SK-N-SH (cell line): ENCODE measurements around the gene INTS11. TPM values are rescaled to one million over a fixed set of nuclear protein-coding genes. Genes with fewer than 3 reads are reported as not detected.

ENCODE experiments used
- CTCF ChIA-PET: fragments of 300-600, 350-600 bp; formaldehyde crosslinking; extraction: SDS; loops from one replicate; lab custom pipeline; 2021; lab: Yijun Ruan, JAX
- POLR2A ChIA-PET: fragments of 350-600 bp; sonication (Branson Sonifier 250); formaldehyde crosslinking; extraction: SDS; loops from one replicate; lab custom pipeline; 2020; ENCODE audit warnings: antibody characterized with exemption, inconsistent platforms; lab: Yijun Ruan, JAX
- DNase-seq: peaks from one replicate; pipeline ENCODE4 v3.0.0; 2012
- H2AFZ ChIP-seq: fragments of 200-600 bp; sonication (generic); 2 replicates; pipeline ENCODE4 v1.8.1; 2016; ENCODE audit warnings: antibody characterized with exemption, mild to moderate bottlenecking, low read depth
- H3F3A ChIP-seq: fragments of 200-600 bp; sonication (generic); replicated peaks from 2 replicates; pipeline ENCODE3; 2016; ENCODE audit warnings: antibody characterized with exemption, mild to moderate bottlenecking; ENCODE audit not compliant: insufficient read depth
- H3K27ac ChIP-seq, 2 experiments: fragments of 200-500 bp in 1 of 2; fragments of 200-600 bp in 1 of 2; sonication (Bioruptor generic) in 1 of 2; sonication (generic), shearing (Covaris generic) in 1 of 2; 2 replicates each; pipeline versions ENCODE4 v1.5.1 to v1.6.1; 2014 to 2016; ENCODE audit warnings: low read depth in 2 of 2, inconsistent platforms in 1 of 2, low read length in 1 of 2, mild to moderate bottlenecking in 1 of 2, mixed read lengths in 1 of 2
- H3K27me3 ChIP-seq: fragments of 200-600 bp; sonication (generic), shearing (Covaris generic); 2 replicates; pipeline ENCODE4 v1.6.1; 2016; ENCODE audit warnings: mixed run types; ENCODE audit not compliant: insufficient read depth
- H3K36me3 ChIP-seq, 2 experiments: fragments of 200-500 bp in 1 of 2; fragments of 200-600 bp in 1 of 2; sonication (Bioruptor generic) in 1 of 2; sonication (generic) in 1 of 2; replicated peaks in 1 of 2; 2 replicates each; pipeline versions ENCODE3 to v1.5.1; 2014 to 2016; ENCODE audit warnings: low read length in 1 of 2, mild to moderate bottlenecking in 1 of 2; ENCODE audit not compliant: insufficient read depth in 2 of 2, control insufficient read depth in 1 of 2
- H3K4me1 ChIP-seq, 2 experiments: fragments of 200-500 bp in 1 of 2; fragments of 200-600 bp in 1 of 2; sonication (Bioruptor generic) in 1 of 2; sonication (generic), shearing (Covaris generic) in 1 of 2; 2 replicates each; pipeline versions ENCODE4 v1.5.1 to v1.6.1; 2014 to 2016; ENCODE audit warnings: low read depth in 1 of 2, low read length in 1 of 2, mixed run types in 1 of 2; ENCODE audit not compliant: insufficient read depth in 2 of 2, control insufficient read depth in 1 of 2
- H3K4me2 ChIP-seq: fragments of 200-600 bp; sonication (generic), shearing (Covaris generic); 2 replicates; pipeline ENCODE4 v1.6.1; 2017; ENCODE audit warnings: mixed run types
- H3K4me3 ChIP-seq, 2 experiments: fragments of 200-500 bp in 1 of 2; fragments of 200-600 bp in 1 of 2; sonication (Bioruptor generic) in 1 of 2; sonication (generic), shearing (Covaris generic) in 1 of 2; 2 replicates each; pipeline versions ENCODE4 v1.5.1 to v1.8.1; 2014 to 2016; ENCODE audit warnings: low read depth in 2 of 2, inconsistent platforms in 1 of 2, low read length in 1 of 2, mild to moderate bottlenecking in 1 of 2, mixed read lengths in 1 of 2, moderate library complexity in 1 of 2
- H3K79me2 ChIP-seq: fragments of 200-600 bp; sonication (generic); 2 replicates; pipeline ENCODE4 v1.8.1; 2017; ENCODE audit warnings: mild to moderate bottlenecking; ENCODE audit not compliant: insufficient read depth
- H3K9ac ChIP-seq: fragments of 200-600 bp; sonication (generic); 2 replicates; pipeline ENCODE4 v1.6.1; 2017; ENCODE audit warnings: mixed run types
- H3K9me2 ChIP-seq: fragments of 200-600 bp; sonication (generic); 2 replicates; pipeline ENCODE4 v1.6.1; 2017; ENCODE audit warnings: mixed run types
- H3K9me3 ChIP-seq: fragments of 200-600 bp; sonication (generic); 2 replicates; pipeline ENCODE4 v1.6.1; 2017; ENCODE audit warnings: mixed run types, mild to moderate bottlenecking, moderate library complexity
- H4K20me1 ChIP-seq: fragments of 200-600 bp; sonication (generic); 2 replicates; pipeline ENCODE4 v1.6.1; 2017; ENCODE audit warnings: mild to moderate bottlenecking, mixed run types; ENCODE audit not compliant: insufficient read depth
- CHD2 ChIP-seq: fragments of 150-350 bp; IDR thresholded peaks from 2 replicates; pipeline ENCODE4 v1.6.1; 2018; ENCODE audit warnings: low read length; ENCODE audit not compliant: partially characterized antibody
- ELF1 ChIP-seq: IDR thresholded peaks from 2 replicates; pipeline ENCODE4 v1.4.0; 2012
- EP300 ChIP-seq, 2 experiments: IDR thresholded peaks; 2 replicates each; pipeline versions ENCODE4 v1.4.0 to v1.6.1; 2012; ENCODE audit warnings: borderline replicate concordance in 1 of 2, low read depth in 1 of 2, low read length in 1 of 2
- FOXJ3 ChIP-seq: sonication (generic); formaldehyde crosslinking; IDR thresholded peaks from 2 replicates; pipeline ENCODE4 v1.5.1; 2020; ENCODE audit warnings: mild to moderate bottlenecking, missing genetic modification reagents
- GATA2 ChIP-seq: sonication (generic); formaldehyde crosslinking; IDR thresholded peaks from 2 replicates; pipeline ENCODE4 v1.5.0; 2020; ENCODE audit warnings: mild to moderate bottlenecking, missing genetic modification reagents
- MEF2A ChIP-seq: IDR thresholded peaks from 2 replicates; pipeline ENCODE4 v1.4.0; 2012; ENCODE audit warnings: low read depth, borderline replicate concordance
- MXI1 ChIP-seq: IDR thresholded peaks from 2 replicates; pipeline ENCODE4 v1.6.1; 2012; ENCODE audit warnings: mild to moderate bottlenecking, low read depth, low read length, improper control_type of control experiment
- RAD21 ChIP-seq: IDR thresholded peaks from 2 replicates; pipeline ENCODE4 v1.6.1; 2012; ENCODE audit warnings: mild to moderate bottlenecking, low read length
- YY1 ChIP-seq: IDR thresholded peaks from 2 replicates; pipeline ENCODE4 v1.4.0; 2012; ENCODE audit warnings: low read depth, mild to moderate bottlenecking
- WGBS: methylation state at CpG from one replicate; pipeline ENCODE4 v1.1.6; 2017; ENCODE audit warnings: low lambda C conversion rate; 5-methylcytosine and 5-hydroxymethylcytosine counted together
- polyA plus RNA-seq, 3 experiments: library from polyadenylated mRNA; depleted of rRNA; stranded (reverse); fragments of >200 nt; gene quantifications; 2 replicates each; pipeline ENCODE4 v1.2.3, GENCODE V29; 2012
- TF ChIP-seq, protein P1 (sequence below): fragments of 200-600 bp; sonication (generic); IDR thresholded peaks from 2 replicates; pipeline ENCODE4 v1.6.1; 2017; ENCODE audit warnings: antibody characterized with exemption, mild to moderate bottlenecking, moderate library complexity
- TF ChIP-seq, protein P2 (sequence below): IDR thresholded peaks from 2 replicates; pipeline ENCODE4 v1.6.1; 2012; ENCODE audit warnings: mild to moderate bottlenecking, low read depth, low read length, moderate library complexity
- TF ChIP-seq, protein P3 (sequence below): IDR thresholded peaks from 2 replicates; pipeline ENCODE4 v1.4.0; 2012; ENCODE audit warnings: low read depth

Gene INTS11
- polyA plus RNA-seq, 1 of the 3 experiments (the other 2 are of a cell fraction) = 137 TPM

DNA sequence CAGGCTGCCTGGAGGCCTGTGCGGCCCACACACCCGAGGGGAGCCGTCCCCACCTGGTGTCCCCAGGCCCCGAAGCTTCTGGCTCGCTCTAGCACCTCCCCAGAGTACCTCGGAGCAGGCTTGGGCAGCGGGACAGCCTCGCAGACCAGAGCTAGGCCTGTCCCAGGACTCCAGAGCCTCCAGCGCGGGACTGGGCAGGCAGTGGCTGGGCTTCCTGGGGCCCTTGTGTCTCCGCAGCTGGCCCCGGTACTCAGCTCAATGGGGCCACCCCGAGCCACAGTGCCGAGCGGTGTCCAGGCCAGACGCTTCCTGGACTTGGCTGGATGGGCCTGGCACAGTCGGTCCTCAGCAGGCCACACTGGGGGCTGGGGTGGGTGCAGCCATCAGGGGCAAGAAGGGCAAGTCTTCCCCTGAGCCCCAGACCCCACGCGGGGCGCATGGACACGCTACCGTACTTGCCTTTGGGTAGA lies 39.3 kb downstream of the INTS11 start:
- Histone ChIP-seq H3K4me1 (peaks cover 0 to 9% of the 10 kb centered on the region in 2 experiments; a peak in 1 of 4 replicates), H3F3A (no peaks in the 10 kb centered on the region), H3K4me2 (no peak overlapping the region), H3K36me3 (no peaks in the 10 kb centered on the region), H3K9me3 (no peaks in the 10 kb centered on the region), H2AFZ (no peak overlapping the region)
- POLR2A ChIA-PET = no interaction called here
- WGBS = no CpG with 5 or more reads among the region's 22 CpGs
- DNase-seq = no peak
- TF ChIP-seq, protein P1, sequence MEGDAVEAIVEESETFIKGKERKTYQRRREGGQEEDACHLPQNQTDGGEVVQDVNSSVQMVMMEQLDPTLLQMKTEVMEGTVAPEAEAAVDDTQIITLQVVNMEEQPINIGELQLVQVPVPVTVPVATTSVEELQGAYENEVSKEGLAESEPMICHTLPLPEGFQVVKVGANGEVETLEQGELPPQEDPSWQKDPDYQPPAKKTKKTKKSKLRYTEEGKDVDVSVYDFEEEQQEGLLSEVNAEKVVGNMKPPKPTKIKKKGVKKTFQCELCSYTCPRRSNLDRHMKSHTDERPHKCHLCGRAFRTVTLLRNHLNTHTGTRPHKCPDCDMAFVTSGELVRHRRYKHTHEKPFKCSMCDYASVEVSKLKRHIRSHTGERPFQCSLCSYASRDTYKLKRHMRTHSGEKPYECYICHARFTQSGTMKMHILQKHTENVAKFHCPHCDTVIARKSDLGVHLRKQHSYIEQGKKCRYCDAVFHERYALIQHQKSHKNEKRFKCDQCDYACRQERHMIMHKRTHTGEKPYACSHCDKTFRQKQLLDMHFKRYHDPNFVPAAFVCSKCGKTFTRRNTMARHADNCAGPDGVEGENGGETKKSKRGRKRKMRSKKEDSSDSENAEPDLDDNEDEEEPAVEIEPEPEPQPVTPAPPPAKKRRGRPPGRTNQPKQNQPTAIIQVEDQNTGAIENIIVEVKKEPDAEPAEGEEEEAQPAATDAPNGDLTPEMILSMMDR = no peak
- TF ChIP-seq GATA2 (no peak), EP300 (IDR thresholded peaks at IDR 0.05; ENCODE audit: borderline replicate concordance in 1 of 2, low read depth in 1 of 2, low read length in 1 of 2) (no peak), RAD21 (no peak), FOXJ3 (CRISPR knock-in tag) (no peak), ELF1 (no peak), YY1 (no peak), CHD2 (no peak), MXI1 (no peak), MEF2A (no peak)
- TF ChIP-seq, protein P2, sequence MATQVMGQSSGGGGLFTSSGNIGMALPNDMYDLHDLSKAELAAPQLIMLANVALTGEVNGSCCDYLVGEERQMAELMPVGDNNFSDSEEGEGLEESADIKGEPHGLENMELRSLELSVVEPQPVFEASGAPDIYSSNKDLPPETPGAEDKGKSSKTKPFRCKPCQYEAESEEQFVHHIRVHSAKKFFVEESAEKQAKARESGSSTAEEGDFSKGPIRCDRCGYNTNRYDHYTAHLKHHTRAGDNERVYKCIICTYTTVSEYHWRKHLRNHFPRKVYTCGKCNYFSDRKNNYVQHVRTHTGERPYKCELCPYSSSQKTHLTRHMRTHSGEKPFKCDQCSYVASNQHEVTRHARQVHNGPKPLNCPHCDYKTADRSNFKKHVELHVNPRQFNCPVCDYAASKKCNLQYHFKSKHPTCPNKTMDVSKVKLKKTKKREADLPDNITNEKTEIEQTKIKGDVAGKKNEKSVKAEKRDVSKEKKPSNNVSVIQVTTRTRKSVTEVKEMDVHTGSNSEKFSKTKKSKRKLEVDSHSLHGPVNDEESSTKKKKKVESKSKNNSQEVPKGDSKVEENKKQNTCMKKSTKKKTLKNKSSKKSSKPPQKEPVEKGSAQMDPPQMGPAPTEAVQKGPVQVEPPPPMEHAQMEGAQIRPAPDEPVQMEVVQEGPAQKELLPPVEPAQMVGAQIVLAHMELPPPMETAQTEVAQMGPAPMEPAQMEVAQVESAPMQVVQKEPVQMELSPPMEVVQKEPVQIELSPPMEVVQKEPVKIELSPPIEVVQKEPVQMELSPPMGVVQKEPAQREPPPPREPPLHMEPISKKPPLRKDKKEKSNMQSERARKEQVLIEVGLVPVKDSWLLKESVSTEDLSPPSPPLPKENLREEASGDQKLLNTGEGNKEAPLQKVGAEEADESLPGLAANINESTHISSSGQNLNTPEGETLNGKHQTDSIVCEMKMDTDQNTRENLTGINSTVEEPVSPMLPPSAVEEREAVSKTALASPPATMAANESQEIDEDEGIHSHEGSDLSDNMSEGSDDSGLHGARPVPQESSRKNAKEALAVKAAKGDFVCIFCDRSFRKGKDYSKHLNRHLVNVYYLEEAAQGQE = no peak
- TF ChIP-seq, protein P3, sequence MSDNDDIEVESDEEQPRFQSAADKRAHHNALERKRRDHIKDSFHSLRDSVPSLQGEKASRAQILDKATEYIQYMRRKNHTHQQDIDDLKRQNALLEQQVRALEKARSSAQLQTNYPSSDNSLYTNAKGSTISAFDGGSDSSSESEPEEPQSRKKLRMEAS = no peak
- TF ChIP-seq, all 33 proteins: peak for 0
- no peaks in the 10 kb centered on the region for H4K20me1 ChIP-seq
- H3K4me3 ChIP-seq = no peak overlapping the region
- no peak overlapping the region for H3K27ac ChIP-seq
- H3K79me2 ChIP-seq = no peaks in the 10 kb centered on the region
- no peaks in the 10 kb centered on the region for H3K9me2 ChIP-seq
- H3K27me3 ChIP-seq = no peaks in the 10 kb centered on the region
- CTCF ChIA-PET = interaction anchor here (0.8 to 1.9 kb wide), 4 partner anchors 10 to 253 kb away, joined by 3 to 4 read pairs (median 4); partner anchors contain the start of gene C1QTNF12
- H3K9ac ChIP-seq = no peak overlapping the region
